H9 (cell line): ENCODE measurements around the gene AMIGO1. TPM values are rescaled to one million over a fixed set of nuclear protein-coding genes. Genes with fewer than 3 reads are reported as not detected.
A peak's percentile ranks its signal among the peaks of the same experiment; 100 is the strongest.

ENCODE experiments used
- DNase-seq: peaks from one replicate; pipeline ENCODE4 v3.0.0-alpha.2; 2017
- H2AFZ ChIP-seq: one replicate; pipeline ENCODE4 v1.6.1; 2013; ENCODE audit warnings: mild to moderate bottlenecking, low read length, control low read depth, moderate library complexity
- H2AK5ac ChIP-seq: 2 replicates; pipeline ENCODE4 v1.6.1; 2013; ENCODE audit warnings: low read length, control low read depth, mixed read lengths; ENCODE audit not compliant: insufficient read length
- H2BK120ac ChIP-seq: one replicate; pipeline ENCODE4 v1.6.1; 2013; ENCODE audit warnings: low read depth, mild to moderate bottlenecking, low read length, control low read depth, inconsistent platforms; ENCODE audit not compliant: poor library complexity, severe bottlenecking
- H2BK12ac ChIP-seq: 2 replicates; pipeline ENCODE4 v1.6.1; 2013; ENCODE audit warnings: low read length, control low read depth, mixed read lengths, low read depth; ENCODE audit not compliant: insufficient read length
- H2BK15ac ChIP-seq: 2 replicates; pipeline ENCODE4 v1.6.1; 2013; ENCODE audit warnings: low read depth, low read length, control low read depth
- H2BK20ac ChIP-seq: one replicate; pipeline ENCODE4 v1.6.1; 2013; ENCODE audit warnings: low read depth, mild to moderate bottlenecking, low read length, control low read depth, inconsistent platforms; ENCODE audit not compliant: poor library complexity, severe bottlenecking
- H2BK5ac ChIP-seq: 2 replicates; pipeline ENCODE4 v1.6.1; 2013; ENCODE audit warnings: low read length, control low read depth, mixed read lengths; ENCODE audit not compliant: insufficient read length
- H3K14ac ChIP-seq: 2 replicates; pipeline ENCODE4 v1.6.1; 2013; ENCODE audit warnings: low read length, control low read depth; ENCODE audit not compliant: insufficient read depth
- H3K18ac ChIP-seq: 2 replicates; pipeline ENCODE4 v1.6.1; 2013; ENCODE audit warnings: low read depth, mild to moderate bottlenecking, mixed read lengths, low read length, control low read depth; ENCODE audit not compliant: insufficient read length
- H3K23ac ChIP-seq: 2 replicates; pipeline ENCODE4 v1.6.1; 2013; ENCODE audit warnings: low read length, control low read depth, mixed read lengths, low read depth; ENCODE audit not compliant: insufficient read length
- H3K23me2 ChIP-seq: 2 replicates; pipeline ENCODE4 v1.6.1; 2013; ENCODE audit warnings: low read depth, mild to moderate bottlenecking, mixed read lengths, low read length, control low read depth; ENCODE audit not compliant: insufficient read length, poor library complexity, severe bottlenecking
- H3K27ac ChIP-seq: 2 replicates; pipeline ENCODE4 v1.5.1; 2013; ENCODE audit warnings: low read length, control low read depth, mixed read lengths, low read depth; ENCODE audit not compliant: insufficient read length
- H3K27me3 ChIP-seq: 2 replicates; pipeline ENCODE4 v1.6.1; 2013; ENCODE audit warnings: low read length, control low read depth, inconsistent platforms; ENCODE audit not compliant: insufficient read depth
- H3K4ac ChIP-seq: 2 replicates; pipeline ENCODE4 v1.6.1; 2013; ENCODE audit warnings: low read depth, mild to moderate bottlenecking, control low read depth, inconsistent platforms, low read length, moderate library complexity
- H3K4me1 ChIP-seq: 2 replicates; pipeline ENCODE4 v1.6.1; 2013; ENCODE audit warnings: low read length, control low read depth, inconsistent platforms; ENCODE audit not compliant: insufficient read depth
- H3K4me2 ChIP-seq: 2 replicates; pipeline ENCODE4 v1.6.1; 2013; ENCODE audit warnings: low read length, control low read depth, mixed read lengths; ENCODE audit not compliant: insufficient read length, insufficient read depth
- H3K56ac ChIP-seq: 2 replicates; pipeline ENCODE4 v1.6.1; 2013; ENCODE audit warnings: low read depth, mild to moderate bottlenecking, mixed read lengths, low read length, control low read depth; ENCODE audit not compliant: insufficient read length
- H3K79me1 ChIP-seq: 2 replicates; pipeline ENCODE4 v1.6.1; 2013; ENCODE audit warnings: low read depth, mild to moderate bottlenecking, moderate library complexity, low read length, control low read depth, inconsistent platforms; ENCODE audit not compliant: insufficient read depth, poor library complexity, severe bottlenecking
- H3K79me2 ChIP-seq: 2 replicates; pipeline ENCODE4 v1.6.1; 2013; ENCODE audit warnings: low read length, control low read depth, inconsistent platforms; ENCODE audit not compliant: insufficient read depth
- H3K9ac ChIP-seq: 2 replicates; pipeline ENCODE4 v1.6.1; 2013; ENCODE audit warnings: low read length, control low read depth, mixed read lengths; ENCODE audit not compliant: insufficient read length; ENCODE audit errors: extremely low read depth
- H3K9me3 ChIP-seq: one replicate; pipeline ENCODE4 v1.6.1; 2013; ENCODE audit warnings: low read depth, low read length, inconsistent platforms; ENCODE audit not compliant: control insufficient read depth
- H3T11ph ChIP-seq: one replicate; pipeline ENCODE4 v1.6.1; 2013; ENCODE audit warnings: mild to moderate bottlenecking, low read length, control low read depth, inconsistent platforms
- H4K20me1 ChIP-seq: one replicate; pipeline ENCODE4 v1.6.1; 2013; ENCODE audit not compliant: control insufficient read depth, insufficient read length, insufficient read depth
- H4K5ac ChIP-seq: 2 replicates; pipeline ENCODE4 v1.6.1; 2013; ENCODE audit warnings: low read depth, mild to moderate bottlenecking, mixed read lengths, low read length, control low read depth; ENCODE audit not compliant: insufficient read length
- H4K8ac ChIP-seq: replicated peaks from 2 replicates; pipeline ENCODE4 v1.6.1; 2013; ENCODE audit warnings: low read length, control low read depth, mixed read lengths, low read depth; ENCODE audit not compliant: insufficient read length
- H4K91ac ChIP-seq: 2 replicates; pipeline ENCODE4 v1.6.1; 2013; ENCODE audit warnings: low read depth, mild to moderate bottlenecking, moderate library complexity, mixed read lengths, low read length, control low read depth; ENCODE audit not compliant: insufficient read length
- H3K27ac Mint-ChIP-seq, 3 experiments: 2 replicates in 2 of 3; 3 replicates in 1 of 3; pipeline ENCODE4 v1.8.0; 2020 to 2021; ENCODE audit warnings: mixed read lengths in 3 of 3, mild to moderate bottlenecking in 1 of 3, moderate library complexity in 1 of 3
- H3K27me3 Mint-ChIP-seq: 2 replicates; pipeline ENCODE4 v1.8.0; 2021; ENCODE audit warnings: low read depth, mild to moderate bottlenecking, moderate library complexity, mixed read lengths
- H3K36me3 Mint-ChIP-seq, 3 experiments: 2 replicates in 2 of 3; 3 replicates in 1 of 3; pipeline ENCODE4 v1.8.0; 2020 to 2021; ENCODE audit warnings: low read depth in 3 of 3, mixed read lengths in 3 of 3; ENCODE audit not compliant: insufficient read depth in 1 of 3
- H3K4me1 Mint-ChIP-seq, 2 experiments: 2 replicates each; pipeline ENCODE4 v1.8.0; 2020; ENCODE audit warnings: mixed read lengths in 2 of 2
- H3K4me3 Mint-ChIP-seq, 2 experiments: 2 replicates in 1 of 2; 3 replicates in 1 of 2; pipeline ENCODE4 v1.8.0; 2020 to 2021; ENCODE audit warnings: mild to moderate bottlenecking in 2 of 2, mixed read lengths in 2 of 2, moderate library complexity in 1 of 2
- H3K9me3 Mint-ChIP-seq, 2 experiments: 2 replicates in 1 of 2; 3 replicates in 1 of 2; pipeline ENCODE4 v1.8.0; 2020; ENCODE audit warnings: mild to moderate bottlenecking in 2 of 2, mixed read lengths in 2 of 2, moderate library complexity in 1 of 2
- WGBS: extraction: QIAGEN DNeasy Blood & Tissue Kit; methylation state at CpG from one replicate; pipeline ENCODE4 v1.1.7; 2013; ENCODE audit warnings: missing lambda C conversion rate, low lambda C conversion rate, mixed read lengths; ENCODE audit not compliant: insufficient read length; ENCODE audit errors: extremely low coverage; 5-methylcytosine and 5-hydroxymethylcytosine counted together
- total RNA-seq: library from RNA; stranded (reverse); gene quantifications from 2 replicates; pipeline ENCODE4 v1.2.1, GENCODE V29; 2021
- TF ChIP-seq, protein P1 (sequence below): fragments of 200-600 bp; sonication (generic); conservative IDR thresholded peaks from 3 replicates; pipeline ENCODE4 v1.8.0; 2021; ENCODE audit warnings: antibody characterized with exemption, mild to moderate bottlenecking

The AMIGO1 gene
- total RNA-seq, 1 experiment from 2014 or later = 4.1 TPM

DNA sequence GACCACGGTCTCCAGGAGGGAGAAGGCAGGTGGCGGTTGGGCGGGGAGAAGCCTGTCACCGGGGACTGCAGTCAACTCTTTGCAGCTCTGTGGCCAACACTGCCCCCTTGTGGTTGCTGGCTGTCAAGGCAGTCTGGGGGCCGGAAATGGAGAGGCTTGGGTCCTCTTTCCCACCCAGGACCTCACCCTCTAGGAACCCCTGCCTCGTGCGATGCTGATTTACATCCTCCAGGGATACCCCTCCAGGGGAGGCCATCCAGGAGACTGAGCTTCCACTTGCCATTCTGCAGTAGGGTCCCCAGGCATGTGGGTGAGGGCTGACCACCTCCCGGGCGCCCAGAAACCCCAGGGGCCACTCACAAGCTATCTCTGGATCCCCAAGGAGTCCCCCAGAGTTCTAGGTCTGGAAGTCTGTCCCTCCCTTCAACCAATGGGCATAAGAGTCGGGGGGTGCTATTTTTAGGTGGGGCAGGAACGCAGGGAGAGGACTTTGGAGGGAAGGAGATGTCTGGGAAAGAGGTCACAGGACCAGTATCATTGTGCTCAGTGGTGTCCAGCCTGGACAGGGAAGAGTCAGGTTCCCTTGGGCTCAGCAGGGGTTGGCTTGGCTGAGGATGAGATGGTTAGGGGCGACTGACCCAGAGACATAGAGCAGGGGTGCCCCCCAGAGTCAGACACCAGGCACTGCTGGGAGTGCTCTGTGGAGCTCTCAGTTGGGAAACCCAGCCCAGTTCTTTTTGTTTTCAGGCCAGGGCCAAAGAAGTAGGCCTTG is 23.0 kb upstream of the AMIGO1 start:
- Mint-ChIP-seq H3K9me3 (no peaks in the 10 kb centered on the region; a peak in 1 of 5 replicates), H3K27me3 (peaks cover 10% of the 10 kb centered on the region), H3K36me3 (no peaks in the 10 kb centered on the region), H3K4me3 (peak overlapping the region; percentile 31 to 39; a peak in 2 of 5 replicates), H3K4me1 (peaks cover 4 to 8% of the 10 kb centered on the region in 2 experiments), H3K27ac (peak overlapping the region in 2 of 3 experiments; percentile 21 to 87; a peak in 3 of 7 replicates)
- no peak overlapping the region for H3K9ac ChIP-seq
- no peak overlapping the region for H3K4ac ChIP-seq
- no peaks in the 10 kb centered on the region for H3K79me2 ChIP-seq
- no peak overlapping the region for H2BK5ac ChIP-seq
- H3K27me3 ChIP-seq = no peaks in the 10 kb centered on the region
- H3K27ac ChIP-seq = no peak overlapping the region
- no peak overlapping the region for H3K23ac ChIP-seq
- peak overlapping the region; percentile 22 for H3K18ac ChIP-seq
- H2AFZ ChIP-seq = no peak overlapping the region
- H3K14ac ChIP-seq = no peak overlapping the region
- no peak overlapping the region for H2BK120ac ChIP-seq
- no peak overlapping the region for H3K56ac ChIP-seq
- TF ChIP-seq, protein P1, sequence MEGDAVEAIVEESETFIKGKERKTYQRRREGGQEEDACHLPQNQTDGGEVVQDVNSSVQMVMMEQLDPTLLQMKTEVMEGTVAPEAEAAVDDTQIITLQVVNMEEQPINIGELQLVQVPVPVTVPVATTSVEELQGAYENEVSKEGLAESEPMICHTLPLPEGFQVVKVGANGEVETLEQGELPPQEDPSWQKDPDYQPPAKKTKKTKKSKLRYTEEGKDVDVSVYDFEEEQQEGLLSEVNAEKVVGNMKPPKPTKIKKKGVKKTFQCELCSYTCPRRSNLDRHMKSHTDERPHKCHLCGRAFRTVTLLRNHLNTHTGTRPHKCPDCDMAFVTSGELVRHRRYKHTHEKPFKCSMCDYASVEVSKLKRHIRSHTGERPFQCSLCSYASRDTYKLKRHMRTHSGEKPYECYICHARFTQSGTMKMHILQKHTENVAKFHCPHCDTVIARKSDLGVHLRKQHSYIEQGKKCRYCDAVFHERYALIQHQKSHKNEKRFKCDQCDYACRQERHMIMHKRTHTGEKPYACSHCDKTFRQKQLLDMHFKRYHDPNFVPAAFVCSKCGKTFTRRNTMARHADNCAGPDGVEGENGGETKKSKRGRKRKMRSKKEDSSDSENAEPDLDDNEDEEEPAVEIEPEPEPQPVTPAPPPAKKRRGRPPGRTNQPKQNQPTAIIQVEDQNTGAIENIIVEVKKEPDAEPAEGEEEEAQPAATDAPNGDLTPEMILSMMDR = peak; percentile 83
- peak overlapping the region; percentile 21 for H3K4me2 ChIP-seq
- no peak overlapping the region for H4K5ac ChIP-seq
- no peak overlapping the region for H2BK15ac ChIP-seq
- H3K9me3 ChIP-seq = no peaks in the 10 kb centered on the region
- no CpG with 5 or more reads among the region's 12 CpGs for WGBS
- DNase-seq = peak; percentile 91
- no peak overlapping the region for H2BK20ac ChIP-seq
- no peak overlapping the region for H4K91ac ChIP-seq
- peaks cover 4% of the 10 kb centered on the region for H3K23me2 ChIP-seq
- H3K79me1 ChIP-seq = no peaks in the 10 kb centered on the region
- no peak overlapping the region for H2AK5ac ChIP-seq
- no peak overlapping the region for H3T11ph ChIP-seq
- H4K8ac ChIP-seq = no peak overlapping the region
- H4K20me1 ChIP-seq = no peaks in the 10 kb centered on the region
- no peak overlapping the region for H2BK12ac ChIP-seq
- no peaks in the 10 kb centered on the region for H3K4me1 ChIP-seq
